K562 (cell line): ENCODE measurements around the gene RNF4. TPM values are rescaled to one million over a fixed set of nuclear protein-coding genes. Genes with fewer than 3 reads are reported as not detected.
A peak's percentile ranks its signal among the peaks of the same experiment; 100 is the strongest.

Experiments used
- ATAC-seq: fragments of 200-7000 bp; cut with Tn5 transposase; 3 replicates; pipeline ENCODE4 v1.9.1; 2020; ENCODE audit warnings: moderate library complexity
- BruUV-seq: library from RNA; stranded (reverse); fragments of 400-500 nt; replicated peaks from 2 replicates; lab custom pipeline; 2021; lab: Mats Ljungman, UMichigan
- CTCF ChIA-PET: fragments of 300-600 bp; formaldehyde crosslinking; extraction: SDS; loops from one replicate; lab custom pipeline; 2021; ENCODE audit warnings: low intra/inter-chr PET ratio; lab: Yijun Ruan, JAX
- POLR2A ChIA-PET: fragments of 300-600, 350-650 bp; sonication (Branson Sonifier 250); formaldehyde crosslinking; extraction: SDS; loops from one replicate; lab custom pipeline; 2021; ENCODE audit warnings: antibody characterized with exemption, inconsistent platforms; lab: Yijun Ruan, JAX
- DNase-seq, 4 experiments: peaks; one replicate each; pipeline versions ENCODE4 v3.0.0 to v3.0.0-alpha.2; 2011 to 2018; ENCODE audit warnings: low spot score in 3 of 4, mixed read lengths in 3 of 4; ENCODE audit errors: extremely low read depth in 1 of 4
- FAIRE-seq: peaks from 2 replicates; lab custom pipeline; 2011; peaks lifted over from hg19 to GRCh38; lab: Jason Lieb, UNC
- H2AFZ ChIP-seq: 2 replicates; pipeline ENCODE4 v1.6.0; 2011; ENCODE audit warnings: low read depth, low read length, control low read depth, inconsistent platforms
- H3K27ac ChIP-seq: fragments of 200-600 bp; 3 replicates; pipeline ENCODE4 v1.8.0; 2011; ENCODE audit warnings: low read depth, mild to moderate bottlenecking, control low read depth, inconsistent platforms, low read length, moderate library complexity, mixed read lengths; ENCODE audit errors: extremely low read depth
- H3K27me3 ChIP-seq, 2 experiments: fragments of 300-600 bp in 1 of 2; 2 replicates in 1 of 2; 3 replicates in 1 of 2; pipeline versions ENCODE4 v1.6.0 to v1.8.0; 2011; ENCODE audit warnings: inconsistent platforms in 2 of 2, low read length in 2 of 2, mild to moderate bottlenecking in 1 of 2, mixed read lengths in 1 of 2, moderate library complexity in 1 of 2; ENCODE audit not compliant: control insufficient read depth in 2 of 2, insufficient read depth in 2 of 2
- H3K36me3 ChIP-seq: fragments of 300-600 bp; 3 replicates; pipeline ENCODE4 v1.8.0; 2011; ENCODE audit warnings: mild to moderate bottlenecking, low read length, inconsistent platforms; ENCODE audit not compliant: control insufficient read depth, insufficient read depth
- H3K4me1 ChIP-seq, 2 experiments: fragments of 200-600 bp in 1 of 2; replicated peaks in 1 of 2; 2 replicates in 1 of 2; 3 replicates in 1 of 2; pipeline versions ENCODE4 v1.5.1 to v1.8.0; 2011; ENCODE audit warnings: inconsistent platforms in 2 of 2, low read length in 2 of 2, mild to moderate bottlenecking in 1 of 2, mixed read lengths in 1 of 2, moderate library complexity in 1 of 2; ENCODE audit not compliant: control insufficient read depth in 2 of 2, insufficient read depth in 2 of 2
- H3K4me2 ChIP-seq: 2 replicates; pipeline ENCODE4 v1.6.1; 2011; ENCODE audit warnings: low read length, control low read depth, inconsistent platforms, mixed read lengths; ENCODE audit not compliant: insufficient read depth
- H3K4me3 ChIP-seq: fragments of 200-600 bp; sonication (generic), shearing (Covaris generic); 2 replicates; pipeline ENCODE4 v1.5.1; 2016; ENCODE audit warnings: control low read depth, inconsistent platforms
- H3K79me2 ChIP-seq: fragments of 200-600 bp; 3 replicates; pipeline ENCODE4 v1.8.0; 2011; ENCODE audit warnings: low read length, inconsistent platforms; ENCODE audit not compliant: control insufficient read depth, insufficient read depth
- H3K9ac ChIP-seq, 2 experiments: 2 replicates each; pipeline versions ENCODE4 v1.6.0 to v1.6.1; 2011; ENCODE audit warnings: low read depth in 2 of 2, low read length in 2 of 2, control low read depth in 1 of 2, inconsistent platforms in 1 of 2, mild to moderate bottlenecking in 1 of 2, mixed read lengths in 1 of 2; ENCODE audit not compliant: insufficient read depth in 1 of 2
- H3K9me1 ChIP-seq: one replicate; pipeline ENCODE4 v1.6.0; 2011; ENCODE audit warnings: inconsistent platforms, mild to moderate bottlenecking, low read length, moderate library complexity; ENCODE audit not compliant: control insufficient read depth, insufficient read depth
- H3K9me3 ChIP-seq: replicated peaks from 2 replicates; pipeline ENCODE4 v1.5.1; 2011; ENCODE audit warnings: low read depth, low read length, inconsistent platforms; ENCODE audit not compliant: control insufficient read depth, insufficient read depth
- H4K20me1 ChIP-seq: replicated peaks from 2 replicates; pipeline ENCODE4 v1.6.1; 2011; ENCODE audit warnings: low read length, inconsistent platforms, mixed read lengths; ENCODE audit not compliant: control insufficient read depth, insufficient read depth
- CC2D1A ChIP-seq: fragments of 450-650 bp; IDR thresholded peaks from 2 replicates; pipeline ENCODE4 v1.6.1; 2017; ENCODE audit warnings: mild to moderate bottlenecking
- HDGF ChIP-seq: fragments of 450-650 bp; IDR thresholded peaks from 2 replicates; pipeline ENCODE4 v1.6.1; 2016
- KAT8 ChIP-seq: fragments of 450-650 bp; IDR thresholded peaks from 2 replicates; pipeline ENCODE4 v1.6.1; 2016; ENCODE audit warnings: low read depth, mild to moderate bottlenecking
- MAZ ChIP-seq, 2 experiments: fragments of 450-650 bp in 1 of 2; sonication (generic) in 1 of 2; formaldehyde crosslinking; IDR thresholded peaks in 1 of 2; conservative IDR thresholded peaks in 1 of 2; 2 replicates each; pipeline versions ENCODE4 v1.4.0 to v1.5.0; 2020; ENCODE audit warnings: mild to moderate bottlenecking in 1 of 2, missing genetic modification reagents in 1 of 2
- MTA3 ChIP-seq: fragments of 450-650 bp; formaldehyde crosslinking; IDR thresholded peaks from 2 replicates; pipeline ENCODE4 v1.6.1; 2017; ENCODE audit warnings: mild to moderate bottlenecking, borderline replicate concordance
- NFATC3 ChIP-seq: fragments of 450-650 bp; IDR thresholded peaks from 2 replicates; pipeline ENCODE4 v1.6.1; 2017; ENCODE audit warnings: mild to moderate bottlenecking
- PHB2 ChIP-seq: fragments of 450-650 bp; IDR thresholded peaks from 2 replicates; pipeline ENCODE4 v1.6.1; 2017; ENCODE audit warnings: low read depth
- SIN3A ChIP-seq, 2 experiments: fragments of 150-350 bp in 1 of 2; IDR thresholded peaks; 2 replicates each; pipeline ENCODE4 v1.6.1; 2011 to 2016; ENCODE audit warnings: borderline replicate concordance in 2 of 2, low read depth in 2 of 2, low read length in 2 of 2, mild to moderate bottlenecking in 2 of 2, moderate library complexity in 2 of 2; ENCODE audit not compliant: control insufficient read depth in 1 of 2
- SREBF2 ChIP-seq: sonication (generic); formaldehyde crosslinking; IDR thresholded peaks from 2 replicates; pipeline ENCODE4 v1.4.0; 2020; ENCODE audit warnings: mild to moderate bottlenecking, missing genetic modification reagents
- ZNF146 ChIP-seq: IDR thresholded peaks from one replicate; pipeline ENCODE4 v1.6.1; 2018; ENCODE audit warnings: missing compliant biosample characterization; ENCODE audit not compliant: unreplicated experiment
- ZNF274 ChIP-seq: IDR thresholded peaks from 2 replicates; pipeline ENCODE4 v1.6.1; 2011; ENCODE audit warnings: low read depth, mild to moderate bottlenecking, low read length, moderate library complexity, borderline replicate concordance
- ZNF512 ChIP-seq: IDR thresholded peaks from 2 replicates; pipeline ENCODE4 v1.6.1; 2016; ENCODE audit warnings: missing genetic modification characterization, missing compliant biosample characterization
- WGBS: fragments of 100-300 bp; shearing (Covaris generic); methylation state at CpG from one replicate; pipeline ENCODE4 v1.1.6; 2016; ENCODE audit warnings: low coverage, mixed read lengths; ENCODE audit not compliant: insufficient coverage; ENCODE audit errors: missing lambda C conversion rate; 5-methylcytosine and 5-hydroxymethylcytosine counted together
- in situ Hi-C: fragments of 300-500 bp; cut with MboI; formaldehyde crosslinking; loops from 4 replicates; pipeline ENCODE4 v1.15.0; 2018; ENCODE audit warnings: inconsistent platforms, mixed read lengths
- intact Hi-C: fragments of 100-400 bp; cut with micrococcal nuclease; formaldehyde crosslinking; loops from 2 replicates; pipeline ENCODE4 v1.14.2; 2022
- polyA plus RNA-seq, 8 experiments: library from polyadenylated mRNA; depleted of rRNA in 4 of 8; stranded (reverse) in 5 of 8; unstranded in 3 of 8; fragments of >200 nt; fragmentation: Nextera tagmentation in 2 of 8; fragmentation: Illumina TruSeq in 1 of 8; extraction: Ambion mirVana in 2 of 8; extraction: Trizol in 1 of 8; gene quantifications; 2 replicates each; pipeline versions ENCODE4 v1.2.1 to v1.2.3, GENCODE V29; 2011 to 2014; ENCODE audit warnings: inconsistent platforms in 1 of 8, missing spikeins in 1 of 8
- total RNA-seq, 7 experiments: library from RNA; depleted of rRNA in 6 of 7; stranded (reverse); fragments of >200 nt in 6 of 7; fragmentation: Illumina TruSeq in 2 of 7; extraction: Trizol in 2 of 7; gene quantifications; 2 replicates each; pipeline versions ENCODE4 v1.2.1 to v1.2.3, GENCODE V29; 2011 to 2021; ENCODE audit warnings: low replicate concordance in 1 of 7

RNF4 gene
- total and polyA plus RNA-seq, 9 of the 15 experiments (the other 6 are each of a cell fraction or from before 2014, with no cell fraction given) = 19.2 to 59.3 (median 44.8) TPM

GRCh38 chr4:2552806-2553205 is 83.9 kb downstream of the RNF4 start (continued):
- TF ChIP-seq KAT8 = no peak
- TF ChIP-seq SIN3A (IDR thresholded peaks at IDR 0.05; ENCODE audit: borderline replicate concordance in 2 of 2, control insufficient read depth in 1 of 2, low read depth in 2 of 2, low read length in 2 of 2) = no peak
- TF ChIP-seq PHB2 = no peak
- no peak for TF ChIP-seq ZNF512

- peaks cover 4% of the 10 kb centered on the region; the same call in 1 of the 3 replicates for H3K36me3 ChIP-seq
- BruUV-seq = no TSS peak
- H3K4me2 ChIP-seq = no peak overlapping the region
- POLR2A ChIA-PET = interaction anchor here (1.0 to 1.6 kb wide), 3 partner anchors 8 to 21 kb away, joined by 3 to 4 read pairs (median 4); no protein-coding TSS in a partner anchor
- peaks cover 0 to 4% of the 10 kb centered on the region in 2 experiments; a peak in 2 of 5 replicates for H3K4me1 ChIP-seq
- no peak overlapping the region for H3K4me3 ChIP-seq
- WGBS = 62% methylated on average over 6 of the region's 6 CpGs
- intact Hi-C loops = no loop called here
- FAIRE-seq = no peak
- H3K79me2 ChIP-seq = peaks cover 94% of the 10 kb centered on the region
- no peaks in the 10 kb centered on the region for H3K9me1 ChIP-seq
- peaks cover 13% of the 10 kb centered on the region for H4K20me1 ChIP-seq
- CTCF ChIA-PET = no interaction called here
- no peaks in the 10 kb centered on the region for H3K27me3 ChIP-seq
- TF ChIP-seq MTA3 (no peak), ZNF274 (no peak), NFATC3 (no peak), MAZ (CRISPR knock-in tag; conservative IDR thresholded peaks at IDR 0.05 in 1 of 2, IDR thresholded peaks at IDR 0.05 in 1 of 2) (no peak), HDGF (no peak), CC2D1A (no peak), SREBF2 (CRISPR knock-in tag) (no peak), ZNF146 (no peak)
- TF ChIP-seq, all 486 proteins: peak for 0
- in situ Hi-C loops = no loop called here
- peak; percentile 36 for ATAC-seq
- Histone ChIP-seq H3K9me3 (no peaks in the 10 kb centered on the region), H3K9ac (0 out of 4 replicates have a peak overlapping the region, but pooled peaks of 1 of the 2 experiments have one; percentile 5), H2AFZ (no peak overlapping the region), H3K27ac (no peak overlapping the region)
- no peak for DNase-seq
Observed at GRCh38 chr4:2558301-2558700, 89.4 kb downstream of the RNF4 start.
